ENCODE data around the gene CCDC24.

CCDC24 gene

DNA sequence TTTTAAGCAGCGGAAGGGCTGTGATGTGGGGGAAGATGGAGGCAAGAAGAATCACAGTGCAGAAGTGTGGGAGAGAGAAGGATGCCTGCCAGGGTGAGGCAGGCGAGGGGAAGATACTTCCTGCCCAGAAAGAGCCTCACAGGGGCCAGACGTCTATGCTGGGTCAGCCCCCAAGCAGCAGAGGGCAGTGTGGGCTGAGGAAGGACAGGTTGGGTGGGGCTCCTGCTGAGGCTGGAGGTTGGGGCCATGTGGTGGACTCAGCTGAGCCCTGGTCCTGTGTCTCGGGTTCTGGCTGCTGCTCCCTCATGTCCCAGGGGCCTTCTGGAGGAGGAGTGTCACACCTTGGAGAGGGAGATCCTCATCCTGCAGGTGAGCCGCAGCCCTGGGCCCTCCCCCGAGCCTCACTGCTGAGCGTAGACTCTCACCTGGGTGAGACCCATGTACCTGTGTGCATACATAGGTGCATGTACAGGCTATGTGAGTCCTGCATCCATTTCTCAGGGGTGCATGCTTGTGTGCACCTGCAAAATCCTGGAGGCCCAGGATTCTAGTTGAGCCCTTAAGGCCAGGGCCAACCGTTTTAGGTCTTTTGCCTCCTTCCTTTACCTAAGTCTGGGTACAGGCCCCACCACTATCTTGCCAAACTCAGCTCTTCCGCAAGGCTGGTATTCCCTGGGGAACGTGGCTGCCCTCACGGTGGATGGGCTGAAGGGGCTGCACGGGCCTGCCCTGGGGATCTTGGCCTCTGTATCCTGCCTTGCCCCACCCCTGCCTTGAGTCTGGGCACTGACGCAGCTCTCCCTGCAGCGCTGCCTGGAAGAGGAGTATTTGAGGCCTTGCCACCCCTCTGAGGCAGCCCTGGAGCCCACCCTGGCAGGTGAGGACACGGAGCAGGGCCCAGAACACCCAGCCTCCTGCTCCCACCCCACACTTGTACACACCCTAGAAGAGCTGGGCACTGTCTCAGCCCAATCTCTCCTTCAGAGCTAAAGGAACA is 3.7 kb downstream of the CCDC24 start:
- DNase-seq (ENCODE audit: low spot score), result peak; percentile 71
- in situ Hi-C loops (cut with MboI; ENCODE audit: low sequenced_read_pairs, unreplicated experiment), result no loop called here
- TF ChIP-seq, protein P1, sequence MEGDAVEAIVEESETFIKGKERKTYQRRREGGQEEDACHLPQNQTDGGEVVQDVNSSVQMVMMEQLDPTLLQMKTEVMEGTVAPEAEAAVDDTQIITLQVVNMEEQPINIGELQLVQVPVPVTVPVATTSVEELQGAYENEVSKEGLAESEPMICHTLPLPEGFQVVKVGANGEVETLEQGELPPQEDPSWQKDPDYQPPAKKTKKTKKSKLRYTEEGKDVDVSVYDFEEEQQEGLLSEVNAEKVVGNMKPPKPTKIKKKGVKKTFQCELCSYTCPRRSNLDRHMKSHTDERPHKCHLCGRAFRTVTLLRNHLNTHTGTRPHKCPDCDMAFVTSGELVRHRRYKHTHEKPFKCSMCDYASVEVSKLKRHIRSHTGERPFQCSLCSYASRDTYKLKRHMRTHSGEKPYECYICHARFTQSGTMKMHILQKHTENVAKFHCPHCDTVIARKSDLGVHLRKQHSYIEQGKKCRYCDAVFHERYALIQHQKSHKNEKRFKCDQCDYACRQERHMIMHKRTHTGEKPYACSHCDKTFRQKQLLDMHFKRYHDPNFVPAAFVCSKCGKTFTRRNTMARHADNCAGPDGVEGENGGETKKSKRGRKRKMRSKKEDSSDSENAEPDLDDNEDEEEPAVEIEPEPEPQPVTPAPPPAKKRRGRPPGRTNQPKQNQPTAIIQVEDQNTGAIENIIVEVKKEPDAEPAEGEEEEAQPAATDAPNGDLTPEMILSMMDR (IDR thresholded peaks at IDR 0.05; ENCODE audit: borderline replicate concordance, control extremely low read depth, extremely low read depth, insufficient read depth, missing control alignments), result peak; percentile 26

DNA sequence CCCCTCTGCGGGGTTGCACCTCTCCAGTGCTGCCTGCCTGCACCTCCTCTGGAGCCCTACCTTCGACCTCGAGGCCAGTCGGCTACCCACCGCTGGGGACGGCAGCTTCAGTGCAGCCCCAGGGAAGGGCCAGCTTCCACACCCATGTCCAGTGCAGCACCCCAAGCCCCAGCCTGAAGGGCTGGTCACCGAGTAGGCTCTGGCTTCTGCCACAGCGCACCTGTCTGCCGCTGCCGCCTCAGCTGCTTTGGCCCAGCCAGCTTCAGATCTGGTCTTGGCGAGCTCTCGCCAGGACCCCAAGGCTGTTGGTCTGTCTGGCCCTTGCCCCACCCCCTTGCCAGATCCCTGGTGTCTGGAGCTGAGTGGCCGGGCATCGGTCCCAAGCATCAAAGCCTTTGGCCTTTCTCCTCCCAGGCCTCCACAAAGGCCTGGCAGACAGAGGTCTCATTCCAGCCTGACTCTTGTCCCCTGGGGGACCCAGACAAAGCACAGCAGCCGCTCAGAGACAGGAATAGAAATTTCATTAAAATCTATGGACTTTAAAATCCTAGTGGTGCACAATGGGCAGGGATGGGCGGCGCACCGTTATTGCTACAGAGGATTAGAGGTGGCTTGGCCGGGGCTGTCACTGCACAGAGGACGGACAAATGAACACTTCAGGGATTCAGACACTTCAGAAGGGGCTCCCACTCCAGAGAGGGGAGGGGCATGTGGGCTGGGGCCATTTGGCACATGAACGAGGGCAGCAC is 4.8 kb downstream of the CCDC24 start:
- in situ Hi-C loops (cut with MboI; ENCODE audit: low sequenced_read_pairs, unreplicated experiment), result no loop called here
- no peak for DNase-seq (ENCODE audit: low spot score)
- TF ChIP-seq, protein P1 (IDR thresholded peaks at IDR 0.05; ENCODE audit: borderline replicate concordance, control extremely low read depth, extremely low read depth, insufficient read depth, missing control alignments), result no peak

DNA sequence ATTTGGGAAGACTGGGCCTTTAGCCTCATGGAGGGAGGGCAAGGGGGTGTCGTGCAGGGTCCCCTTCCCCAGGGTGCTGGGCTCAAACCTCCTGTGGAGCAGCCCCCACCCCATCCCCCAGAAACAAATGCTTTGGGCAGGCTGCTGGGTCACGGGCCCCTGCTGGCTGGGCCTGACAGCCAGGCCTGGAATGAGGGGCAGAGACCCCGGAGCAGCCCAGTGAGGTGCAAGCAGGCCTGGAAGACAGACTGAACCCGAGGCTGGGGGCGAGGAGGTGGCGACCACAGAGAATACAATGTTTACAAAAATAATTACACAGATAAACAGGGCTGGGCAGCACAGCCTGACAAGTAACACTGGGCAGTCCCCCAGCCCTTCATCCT is 5.3 kb downstream of the CCDC24 start:
- no peak for DNase-seq (ENCODE audit: low spot score)
- TF ChIP-seq, protein P1 (IDR thresholded peaks at IDR 0.05; ENCODE audit: borderline replicate concordance, control extremely low read depth, extremely low read depth, insufficient read depth, missing control alignments), result no peak
- in situ Hi-C loops (cut with MboI; ENCODE audit: low sequenced_read_pairs, unreplicated experiment), result no loop called here

DNA sequence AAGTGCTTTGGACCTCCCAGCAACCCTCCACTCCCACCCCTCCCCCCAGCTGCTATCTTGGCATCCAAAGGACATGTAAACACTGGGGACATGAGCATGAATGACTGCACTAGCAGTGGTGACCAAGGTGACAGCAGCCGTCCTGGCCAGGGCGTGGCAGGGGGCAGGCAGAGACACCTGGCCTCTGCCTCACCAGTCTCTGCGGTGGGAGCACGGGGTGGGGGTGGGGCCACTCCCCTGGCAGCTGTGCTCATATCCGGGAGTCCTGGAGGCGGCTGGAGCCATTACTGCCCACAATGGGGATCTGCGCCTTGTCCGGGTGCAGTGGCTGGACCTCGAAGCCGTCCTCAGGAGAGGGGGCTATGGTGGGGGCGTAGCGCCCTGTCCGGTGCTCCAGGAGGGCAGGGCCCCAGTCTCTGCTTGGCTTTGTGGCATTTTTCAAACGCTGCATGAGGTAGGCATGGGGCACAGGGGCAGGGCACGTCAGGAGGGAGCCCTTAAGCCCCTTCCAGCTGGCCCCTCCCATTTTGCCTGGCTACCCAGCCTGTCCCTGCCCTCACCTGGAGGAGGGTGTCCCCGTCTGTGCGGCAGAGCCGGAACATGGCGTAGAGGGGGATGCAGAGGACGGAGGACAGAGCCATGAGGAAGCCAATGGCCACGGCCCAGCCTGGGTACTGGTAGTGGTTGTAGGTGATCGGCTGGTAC is 6.0 kb downstream of the CCDC24 start:
- no peak for DNase-seq (ENCODE audit: low spot score)

DNA sequence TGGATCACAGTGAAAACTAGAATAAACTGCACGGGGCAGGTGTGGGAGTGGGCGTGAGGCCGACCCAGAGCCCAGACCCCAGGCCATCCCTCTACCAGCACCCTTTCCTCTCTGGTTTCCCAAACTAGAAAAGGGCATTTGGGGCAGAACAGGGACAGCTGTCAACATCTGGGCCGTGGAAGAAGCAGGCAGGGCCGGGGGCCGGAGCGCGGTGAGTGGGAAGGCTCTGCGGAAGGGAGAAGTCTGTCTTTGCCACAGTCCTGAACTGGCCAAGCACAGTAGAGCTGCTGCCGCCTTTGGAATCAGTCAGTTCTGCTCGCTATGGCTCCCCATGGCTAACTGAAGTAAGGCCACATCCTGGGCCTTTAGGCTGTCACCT is 6.6 kb downstream of the CCDC24 start:
- in situ Hi-C loops (cut with MboI; ENCODE audit: low sequenced_read_pairs, unreplicated experiment), result no loop called here
- TF ChIP-seq, protein P1 (IDR thresholded peaks at IDR 0.05; ENCODE audit: borderline replicate concordance, control extremely low read depth, extremely low read depth, insufficient read depth, missing control alignments), result no peak
- no peak for DNase-seq (ENCODE audit: low spot score)

More for the DNA sequence above, 6.0 kb downstream of the CCDC24 start:
- TF ChIP-seq, protein P1 (IDR thresholded peaks at IDR 0.05; ENCODE audit: borderline replicate concordance, control extremely low read depth, extremely low read depth, insufficient read depth, missing control alignments), result no peak
- in situ Hi-C loops (cut with MboI; ENCODE audit: low sequenced_read_pairs, unreplicated experiment), result no loop called here

DNA sequence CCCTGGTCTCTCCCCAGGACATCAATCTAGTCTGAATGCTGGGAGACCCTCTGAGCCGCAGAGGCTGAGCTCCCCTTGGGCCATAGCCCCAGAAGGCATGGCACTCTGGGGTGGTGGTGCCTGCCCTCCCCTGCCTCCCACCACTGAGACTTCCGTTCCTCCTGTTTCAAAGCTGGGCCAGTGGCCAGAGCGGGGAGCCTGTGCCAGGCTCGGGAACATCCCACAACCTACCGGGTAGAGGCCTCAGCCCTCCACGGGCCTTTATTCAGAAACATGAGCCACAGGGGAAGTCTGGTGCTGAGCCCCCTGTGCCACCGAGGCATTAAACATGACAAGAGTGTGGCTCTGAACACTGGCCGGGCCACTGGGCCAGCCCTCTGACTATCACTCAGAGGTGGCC is 8.1 kb downstream of the CCDC24 start:
- no peak for DNase-seq (ENCODE audit: low spot score)
- in situ Hi-C loops (cut with MboI; ENCODE audit: low sequenced_read_pairs, unreplicated experiment), result no loop called here
- TF ChIP-seq, protein P1 (IDR thresholded peaks at IDR 0.05; ENCODE audit: borderline replicate concordance, control extremely low read depth, extremely low read depth, insufficient read depth, missing control alignments), result no peak
